ENCODE results near the gene BABAM1. TPM values are rescaled to one million over a fixed set of nuclear protein-coding genes. Genes with fewer than 3 reads are reported as not detected.

The BABAM1 gene
- total and polyA plus RNA-seq, 9 of the 15 experiments (the other 6 are each of a cell fraction or from before 2014, with no cell fraction given) = 14.7 to 160 (median 113) TPM

- peak; percentile 61; the same call in 1 of the 2 replicates for TF ChIP-seq MYC (IDR thresholded peaks at IDR 0.05; ENCODE audit: low read depth, low read length)
- no peak for TF ChIP-seq MYC (CRISPR knock-in tag; IDR thresholded peaks at IDR 0.05; ENCODE audit: borderline replicate concordance, low read depth)
- TF ChIP-seq ZSCAN29 (IDR thresholded peaks at IDR 0.05) = no peak
- peak; percentile 49; the same call in 1 of the 2 replicates for TF ChIP-seq CXXC5 (CRISPR knock-in tag; IDR thresholded peaks at IDR 0.05)
- no peak for TF ChIP-seq IRF1 (CRISPR knock-in tag; IDR thresholded peaks at IDR 0.05; ENCODE audit: borderline replicate concordance)
- peak; percentile 50; the same call in 1 of the 2 replicates for TF ChIP-seq EP400 (IDR thresholded peaks at IDR 0.05)
- TF ChIP-seq MECOM (CRISPR knock-in tag; IDR thresholded peaks at IDR 0.05) = no peak
- TF ChIP-seq TAL1 (IDR thresholded peaks at IDR 0.05) = peak; percentile 41
- TF ChIP-seq L3MBTL2 (IDR thresholded peaks at IDR 0.05) = peak; percentile 93
- no peak for TF ChIP-seq ZNF41 (CRISPR knock-in tag; conservative IDR thresholded peaks at IDR 0.05)
- no peak for TF ChIP-seq RUNX1 (IDR thresholded peaks at IDR 0.05; ENCODE audit: low read depth)
Measured at GRCh38 chr19:17281391-17282304, 14.4 kb downstream of the BABAM1 start, which contains the start of gene ANKLE1 (continued).

Data from K562 (cell line).